ENCODE data around the gene AGAP1. TPM values are rescaled to one million over a fixed set of nuclear protein-coding genes. Genes with fewer than 3 reads are reported as not detected.
"Not testable (repeated sequence)": the region's sequence is repeated elsewhere in the genome, so short reads cannot be mapped to it uniquely, and the experiment has no call there.

Gene AGAP1
- polyA plus RNA-seq, 1 donor from 2014 or later: 17.4 TPM

DNA sequence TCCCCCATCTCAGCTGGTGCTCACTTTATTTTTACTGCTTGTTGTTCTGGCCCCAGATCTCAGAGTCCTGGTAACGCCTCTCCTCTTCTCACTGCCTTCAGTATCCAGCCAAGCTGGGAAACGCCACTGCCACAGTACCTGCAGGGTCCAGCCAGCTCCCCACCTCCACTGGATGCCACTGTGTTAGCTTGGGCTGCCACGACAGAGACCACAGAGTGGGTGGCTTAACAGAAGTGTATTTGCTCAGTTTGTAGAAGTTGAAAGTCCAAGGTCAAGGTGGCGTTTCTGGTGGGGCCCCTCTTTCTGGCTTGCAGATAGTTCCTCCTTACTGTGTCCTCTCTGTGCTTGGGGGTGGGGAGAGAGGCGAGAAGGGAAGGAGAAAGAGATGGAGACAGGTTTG, 107.1 kb downstream of the AGAP1 start:
- Histone ChIP-seq H3K4me3 (ENCODE audit: low read length) (no peak overlapping the region), H3K36me3 (ENCODE audit: insufficient read depth, low read length) (no peaks in the 10 kb centered on the region), H3K9ac (ENCODE audit: low read length) (no peak overlapping the region), H3K79me2 (replicated peaks; ENCODE audit: insufficient read depth, low read length) (peaks cover 7% of the 10 kb centered on the region), H3K27ac (ENCODE audit: low read length) (no peak overlapping the region), H2AFZ (ENCODE audit: low read depth, low read length) (no peak overlapping the region), H3F3A (ENCODE audit: insufficient read depth, low read length, poor library complexity, severe bottlenecking) (no peaks in the 10 kb centered on the region), H3K4me2 (ENCODE audit: low read length) (no peak overlapping the region), H3K9me2 (ENCODE audit: insufficient read depth, low read length) (no peaks in the 10 kb centered on the region), H3K9me3 (ENCODE audit: low read length) (no peaks in the 10 kb centered on the region), H4K20me1 (ENCODE audit: insufficient read depth) (no peaks in the 10 kb centered on the region), H3K27me3 (ENCODE audit: insufficient read depth, low read depth, low read length) (no peaks in the 10 kb centered on the region)
- no peak for TF ChIP-seq EZH2 (IDR thresholded peaks at IDR 0.05; ENCODE audit: borderline replicate concordance, insufficient read depth, low read length, poor library complexity, severe bottlenecking)
- TF ChIP-seq POLR2AphosphoS5 (IDR thresholded peaks at IDR 0.05): no peak
- no peak for TF ChIP-seq TAF1 (IDR thresholded peaks at IDR 0.05; ENCODE audit: low read depth)
- TF ChIP-seq, protein P1, sequence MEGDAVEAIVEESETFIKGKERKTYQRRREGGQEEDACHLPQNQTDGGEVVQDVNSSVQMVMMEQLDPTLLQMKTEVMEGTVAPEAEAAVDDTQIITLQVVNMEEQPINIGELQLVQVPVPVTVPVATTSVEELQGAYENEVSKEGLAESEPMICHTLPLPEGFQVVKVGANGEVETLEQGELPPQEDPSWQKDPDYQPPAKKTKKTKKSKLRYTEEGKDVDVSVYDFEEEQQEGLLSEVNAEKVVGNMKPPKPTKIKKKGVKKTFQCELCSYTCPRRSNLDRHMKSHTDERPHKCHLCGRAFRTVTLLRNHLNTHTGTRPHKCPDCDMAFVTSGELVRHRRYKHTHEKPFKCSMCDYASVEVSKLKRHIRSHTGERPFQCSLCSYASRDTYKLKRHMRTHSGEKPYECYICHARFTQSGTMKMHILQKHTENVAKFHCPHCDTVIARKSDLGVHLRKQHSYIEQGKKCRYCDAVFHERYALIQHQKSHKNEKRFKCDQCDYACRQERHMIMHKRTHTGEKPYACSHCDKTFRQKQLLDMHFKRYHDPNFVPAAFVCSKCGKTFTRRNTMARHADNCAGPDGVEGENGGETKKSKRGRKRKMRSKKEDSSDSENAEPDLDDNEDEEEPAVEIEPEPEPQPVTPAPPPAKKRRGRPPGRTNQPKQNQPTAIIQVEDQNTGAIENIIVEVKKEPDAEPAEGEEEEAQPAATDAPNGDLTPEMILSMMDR (IDR thresholded peaks at IDR 0.05; ENCODE audit: poor library complexity, severe bottlenecking): no peak
- TF ChIP-seq RAD21 (conservative IDR thresholded peaks at IDR 0.05): no peak
- TF ChIP-seq, protein P2, sequence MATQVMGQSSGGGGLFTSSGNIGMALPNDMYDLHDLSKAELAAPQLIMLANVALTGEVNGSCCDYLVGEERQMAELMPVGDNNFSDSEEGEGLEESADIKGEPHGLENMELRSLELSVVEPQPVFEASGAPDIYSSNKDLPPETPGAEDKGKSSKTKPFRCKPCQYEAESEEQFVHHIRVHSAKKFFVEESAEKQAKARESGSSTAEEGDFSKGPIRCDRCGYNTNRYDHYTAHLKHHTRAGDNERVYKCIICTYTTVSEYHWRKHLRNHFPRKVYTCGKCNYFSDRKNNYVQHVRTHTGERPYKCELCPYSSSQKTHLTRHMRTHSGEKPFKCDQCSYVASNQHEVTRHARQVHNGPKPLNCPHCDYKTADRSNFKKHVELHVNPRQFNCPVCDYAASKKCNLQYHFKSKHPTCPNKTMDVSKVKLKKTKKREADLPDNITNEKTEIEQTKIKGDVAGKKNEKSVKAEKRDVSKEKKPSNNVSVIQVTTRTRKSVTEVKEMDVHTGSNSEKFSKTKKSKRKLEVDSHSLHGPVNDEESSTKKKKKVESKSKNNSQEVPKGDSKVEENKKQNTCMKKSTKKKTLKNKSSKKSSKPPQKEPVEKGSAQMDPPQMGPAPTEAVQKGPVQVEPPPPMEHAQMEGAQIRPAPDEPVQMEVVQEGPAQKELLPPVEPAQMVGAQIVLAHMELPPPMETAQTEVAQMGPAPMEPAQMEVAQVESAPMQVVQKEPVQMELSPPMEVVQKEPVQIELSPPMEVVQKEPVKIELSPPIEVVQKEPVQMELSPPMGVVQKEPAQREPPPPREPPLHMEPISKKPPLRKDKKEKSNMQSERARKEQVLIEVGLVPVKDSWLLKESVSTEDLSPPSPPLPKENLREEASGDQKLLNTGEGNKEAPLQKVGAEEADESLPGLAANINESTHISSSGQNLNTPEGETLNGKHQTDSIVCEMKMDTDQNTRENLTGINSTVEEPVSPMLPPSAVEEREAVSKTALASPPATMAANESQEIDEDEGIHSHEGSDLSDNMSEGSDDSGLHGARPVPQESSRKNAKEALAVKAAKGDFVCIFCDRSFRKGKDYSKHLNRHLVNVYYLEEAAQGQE (IDR thresholded peaks at IDR 0.05; ENCODE audit: borderline replicate concordance): no peak
- no peak for TF ChIP-seq MXI1 (conservative IDR thresholded peaks at IDR 0.05; ENCODE audit: poor library complexity, severe bottlenecking)
- TF ChIP-seq SMC3 (conservative IDR thresholded peaks at IDR 0.05; ENCODE audit: poor library complexity): no peak
- no peak for TF ChIP-seq EP300 (conservative IDR thresholded peaks at IDR 0.05; ENCODE audit: poor library complexity, severe bottlenecking)

DNA sequence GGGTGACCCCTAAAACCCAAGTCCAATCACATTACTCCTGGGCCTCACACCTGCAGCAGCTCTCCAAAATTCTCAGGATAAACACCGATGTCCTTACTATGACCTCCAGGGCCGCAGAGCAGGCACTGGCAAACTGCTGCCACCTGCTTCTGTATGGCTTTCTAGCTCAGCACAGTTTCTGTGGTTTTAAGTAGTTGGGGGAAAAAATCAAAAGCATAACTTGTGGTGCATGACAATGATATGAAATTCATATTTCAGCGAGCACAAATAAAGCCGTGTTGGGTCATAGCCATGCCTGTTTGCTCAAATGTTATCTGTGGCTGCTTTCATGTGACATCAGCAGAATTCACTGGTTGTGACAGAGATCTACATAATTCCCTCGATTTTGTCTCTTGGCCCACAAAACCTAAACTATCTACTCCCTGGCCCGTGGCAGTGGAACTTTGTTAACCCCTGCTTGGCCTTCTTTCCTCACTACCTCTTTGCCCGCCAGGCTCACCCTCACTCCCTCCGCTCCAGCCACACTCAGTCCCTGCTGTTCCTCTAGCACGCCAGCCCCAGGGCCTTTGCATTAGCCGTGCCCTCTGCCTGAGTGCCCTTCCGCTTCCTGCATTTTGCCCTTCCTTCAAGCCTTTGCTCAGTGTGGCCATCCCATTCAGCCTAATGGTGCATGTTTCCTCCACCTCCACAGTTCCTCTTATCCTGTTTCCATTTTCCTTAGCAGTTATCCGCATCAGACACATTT, 108.3 kb downstream of the AGAP1 start:
- Histone ChIP-seq H3K9ac (ENCODE audit: low read length) (no peak overlapping the region), H3F3A (ENCODE audit: insufficient read depth, low read length, poor library complexity, severe bottlenecking) (no peaks in the 10 kb centered on the region), H3K36me3 (ENCODE audit: insufficient read depth, low read length) (no peaks in the 10 kb centered on the region), H3K4me3 (ENCODE audit: low read length) (no peak overlapping the region), H3K79me2 (replicated peaks; ENCODE audit: insufficient read depth, low read length) (peaks cover 7% of the 10 kb centered on the region), H3K4me2 (ENCODE audit: low read length) (no peak overlapping the region), H2AFZ (ENCODE audit: low read depth, low read length) (no peak overlapping the region), H3K27me3 (ENCODE audit: insufficient read depth, low read depth, low read length) (no peaks in the 10 kb centered on the region), H4K20me1 (ENCODE audit: insufficient read depth) (no peaks in the 10 kb centered on the region), H3K9me3 (ENCODE audit: low read length) (no peaks in the 10 kb centered on the region), H3K27ac (ENCODE audit: low read length) (no peak overlapping the region), H3K9me2 (ENCODE audit: insufficient read depth, low read length) (no peaks in the 10 kb centered on the region)
- TF ChIP-seq RAD21 (conservative IDR thresholded peaks at IDR 0.05): no peak

DNA sequence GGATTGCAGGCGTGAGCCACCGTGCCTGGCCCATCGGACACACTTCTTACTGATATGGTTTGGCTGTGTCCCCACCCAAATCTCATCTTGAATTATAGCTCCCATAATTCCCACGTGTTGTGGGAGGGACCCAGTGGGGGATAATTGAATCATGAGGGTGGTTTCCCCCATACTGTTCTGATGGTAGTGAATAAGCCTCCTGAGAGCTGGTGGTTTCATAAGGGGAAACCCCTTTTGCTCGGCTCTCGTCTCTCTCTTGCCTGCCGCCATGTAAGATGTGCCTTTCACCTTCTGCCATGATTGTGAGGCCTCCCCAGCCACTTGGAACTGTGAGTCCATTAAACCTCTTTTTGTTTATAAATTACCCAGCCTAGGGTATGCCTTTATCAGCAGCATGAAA, 109.1 kb downstream of the AGAP1 start:
- not testable (repeated sequence) for H3K9me2 ChIP-seq (ENCODE audit: insufficient read depth, low read length)
- H3K79me2 ChIP-seq (replicated peaks; ENCODE audit: insufficient read depth, low read length): peaks cover 12% of the 10 kb centered on the region

More for the DNA sequence above, 109.1 kb downstream of the AGAP1 start:
- H3K9me3 ChIP-seq (ENCODE audit: low read length); H3K36me3 ChIP-seq (ENCODE audit: insufficient read depth, low read length); H4K20me1 ChIP-seq (ENCODE audit: insufficient read depth); H3K27me3 ChIP-seq (ENCODE audit: insufficient read depth, low read depth, low read length); H3K4me2 ChIP-seq (ENCODE audit: low read length); H3K9ac ChIP-seq (ENCODE audit: low read length); H3F3A ChIP-seq (ENCODE audit: insufficient read depth, low read length, poor library complexity, severe bottlenecking); H3K27ac ChIP-seq (ENCODE audit: low read length); H3K4me3 ChIP-seq (ENCODE audit: low read length); H2AFZ ChIP-seq (ENCODE audit: low read depth, low read length): not testable (repeated sequence)

All from neural cell (in vitro differentiated cells).